Dedifferentiated amniotic fluid mesenchymal stem cell (primary cell): ENCODE data around the gene ZNF507.
A peak's percentile ranks its signal among the peaks of the same experiment; 100 is the strongest.

Source experiments
- DNase-seq: peaks from one replicate; pipeline ENCODE4 v3.0.0-alpha.2; 2016; ENCODE audit errors: extremely low spot score

Gene ZNF507

GRCh38 chr19:32345261-32346207 is at the start of gene ZNF507:
Gene ZNF507, plus strand, starts transcription at chr19:32345610. Its CDS starts 7,221 bp downstream, at chr19:32352831.
- DNase-seq, result peak; percentile 71

GRCh38 chr19:32296694-32297093 is 48.7 kb upstream of the ZNF507 start:
- no peak for DNase-seq

GRCh38 chr19:32302778-32303177 is 42.6 kb upstream of the ZNF507 start:
- no peak for DNase-seq

- DNase-seq, result no peak
Measured at GRCh38 chr19:32303193-32303592, 42.2 kb upstream of the ZNF507 start.

GRCh38 chr19:32307591-32307990 is 37.8 kb upstream of the ZNF507 start:
- no peak for DNase-seq

GRCh38 chr19:32308431-32309077 is 36.9 kb upstream of the ZNF507 start:
- no peak for DNase-seq

- no peak for DNase-seq
Measured at GRCh38 chr19:32309711-32310390, 35.6 kb upstream of the ZNF507 start.

GRCh38 chr19:32311371-32311770 is 34.0 kb upstream of the ZNF507 start:
- no peak for DNase-seq

- no peak for DNase-seq
Measured at GRCh38 chr19:32313569-32314265, 31.7 kb upstream of the ZNF507 start.

- DNase-seq, result no peak
Measured at GRCh38 chr19:32316034-32316433, 29.4 kb upstream of the ZNF507 start.

GRCh38 chr19:32317086-32317485 is 28.3 kb upstream of the ZNF507 start:
- no peak for DNase-seq

- no peak for DNase-seq
Measured at GRCh38 chr19:32318884-32319520, 26.4 kb upstream of the ZNF507 start.

GRCh38 chr19:32322541-32322940 is 22.9 kb upstream of the ZNF507 start:
- no peak for DNase-seq

GRCh38 chr19:32324631-32325285 is 20.7 kb upstream of the ZNF507 start:
- DNase-seq, result no peak

- DNase-seq, result no peak
Measured at GRCh38 chr19:32330213-32330857, 15.1 kb upstream of the ZNF507 start.

GRCh38 chr19:32333227-32333626 is 12.2 kb upstream of the ZNF507 start:
- DNase-seq, result no peak

- no peak for DNase-seq
Measured at GRCh38 chr19:32336259-32337083, 8.9 kb upstream of the ZNF507 start.

- no peak for DNase-seq
Measured at GRCh38 chr19:32337084-32337808, 8.2 kb upstream of the ZNF507 start.

- DNase-seq, result no peak
Measured at GRCh38 chr19:32339423-32339822, 6.0 kb upstream of the ZNF507 start.
